ENCODE measurements around the gene SYF2.

Gene SYF2

DNA sequence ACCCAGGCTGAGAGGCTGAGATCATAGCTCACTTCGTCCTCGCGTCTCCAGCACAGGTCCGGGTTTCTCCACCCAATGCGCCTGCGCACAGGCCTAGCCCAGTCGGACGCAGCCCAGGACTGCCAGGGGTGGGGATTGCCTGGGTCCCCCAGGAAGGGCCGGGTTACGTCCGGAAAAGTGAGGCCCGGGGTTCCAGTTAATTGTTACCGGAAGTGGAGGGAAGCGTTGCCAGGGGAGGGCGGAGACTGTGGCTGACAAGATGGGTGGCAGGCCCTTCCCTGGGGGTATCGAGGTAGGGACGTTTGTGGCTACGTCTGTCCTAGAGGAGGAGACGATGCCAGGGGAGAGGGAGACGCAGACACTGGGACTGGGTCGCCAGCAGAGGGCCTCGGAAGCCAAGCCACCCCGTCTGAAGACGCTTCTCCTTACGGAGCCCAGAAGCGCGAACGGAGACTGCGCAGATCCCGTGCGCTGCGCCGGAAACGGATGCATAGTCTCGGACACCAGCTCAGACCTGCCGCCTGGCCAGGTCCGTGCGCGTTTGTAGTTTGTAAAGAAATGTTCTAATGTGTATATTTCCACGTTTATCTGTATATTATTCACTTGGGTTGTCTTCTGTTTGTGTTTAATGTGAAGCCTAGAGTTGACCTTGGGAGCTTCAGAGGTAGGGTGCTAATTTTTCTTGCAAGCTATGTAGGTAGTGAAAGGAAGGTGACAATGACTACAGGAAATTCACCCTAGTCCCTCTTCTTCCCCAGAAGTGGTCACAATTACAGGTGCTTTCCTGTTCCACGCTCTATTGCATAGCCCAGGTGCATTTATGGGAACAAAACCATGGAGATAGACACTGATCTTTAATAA, 7.6 kb upstream of the SYF2 start (continued):
- TF ChIP-seq, protein P1, sequence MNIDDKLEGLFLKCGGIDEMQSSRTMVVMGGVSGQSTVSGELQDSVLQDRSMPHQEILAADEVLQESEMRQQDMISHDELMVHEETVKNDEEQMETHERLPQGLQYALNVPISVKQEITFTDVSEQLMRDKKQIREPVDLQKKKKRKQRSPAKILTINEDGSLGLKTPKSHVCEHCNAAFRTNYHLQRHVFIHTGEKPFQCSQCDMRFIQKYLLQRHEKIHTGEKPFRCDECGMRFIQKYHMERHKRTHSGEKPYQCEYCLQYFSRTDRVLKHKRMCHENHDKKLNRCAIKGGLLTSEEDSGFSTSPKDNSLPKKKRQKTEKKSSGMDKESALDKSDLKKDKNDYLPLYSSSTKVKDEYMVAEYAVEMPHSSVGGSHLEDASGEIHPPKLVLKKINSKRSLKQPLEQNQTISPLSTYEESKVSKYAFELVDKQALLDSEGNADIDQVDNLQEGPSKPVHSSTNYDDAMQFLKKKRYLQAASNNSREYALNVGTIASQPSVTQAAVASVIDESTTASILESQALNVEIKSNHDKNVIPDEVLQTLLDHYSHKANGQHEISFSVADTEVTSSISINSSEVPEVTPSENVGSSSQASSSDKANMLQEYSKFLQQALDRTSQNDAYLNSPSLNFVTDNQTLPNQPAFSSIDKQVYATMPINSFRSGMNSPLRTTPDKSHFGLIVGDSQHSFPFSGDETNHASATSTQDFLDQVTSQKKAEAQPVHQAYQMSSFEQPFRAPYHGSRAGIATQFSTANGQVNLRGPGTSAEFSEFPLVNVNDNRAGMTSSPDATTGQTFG (tag by site-specific recombination; IDR thresholded peaks at IDR 0.05; ENCODE audit: borderline replicate concordance) = no peak
- TF ChIP-seq KLF1 (tag by site-specific recombination; IDR thresholded peaks at IDR 0.05) (peak; percentile 89), FEZF1 (tag by site-specific recombination; IDR thresholded peaks at IDR 0.05) (no peak), ZNF16 (tag by site-specific recombination; IDR thresholded peaks at IDR 0.05; ENCODE audit: low read depth) (0 out of 2 replicates have a peak, but pooled peaks have one; percentile 32), ZNF341 (tag by site-specific recombination; IDR thresholded peaks at IDR 0.05; ENCODE audit: low read depth) (peak; percentile 70; the same call in 1 of the 2 replicates), ZNF529 (tag by site-specific recombination; IDR thresholded peaks at IDR 0.05; ENCODE audit: insufficient replicate concordance) (no peak), ZNF146 (tag by site-specific recombination; IDR thresholded peaks at IDR 0.05) (no peak), ZBTB8A (tag by site-specific recombination; IDR thresholded peaks at IDR 0.05) (peak; percentile 68), PRDM1 (tag by site-specific recombination; IDR thresholded peaks at IDR 0.05) (peak; percentile 82), KLF9 (tag by site-specific recombination; IDR thresholded peaks at IDR 0.05; ENCODE audit: low read depth) (0 out of 2 replicates have a peak, but pooled peaks have one; percentile 33), ZNF394 (tag by site-specific recombination; IDR thresholded peaks at IDR 0.05; ENCODE audit: borderline replicate concordance) (peak; percentile 89)
- TF ChIP-seq, protein P2, sequence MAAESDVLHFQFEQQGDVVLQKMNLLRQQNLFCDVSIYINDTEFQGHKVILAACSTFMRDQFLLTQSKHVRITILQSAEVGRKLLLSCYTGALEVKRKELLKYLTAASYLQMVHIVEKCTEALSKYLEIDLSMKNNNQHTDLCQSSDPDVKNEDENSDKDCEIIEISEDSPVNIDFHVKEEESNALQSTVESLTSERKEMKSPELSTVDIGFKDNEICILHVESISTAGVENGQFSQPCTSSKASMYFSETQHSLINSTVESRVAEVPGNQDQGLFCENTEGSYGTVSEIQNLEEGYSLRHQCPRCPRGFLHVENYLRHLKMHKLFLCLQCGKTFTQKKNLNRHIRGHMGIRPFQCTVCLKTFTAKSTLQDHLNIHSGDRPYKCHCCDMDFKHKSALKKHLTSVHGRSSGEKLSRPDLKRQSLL (tag by site-specific recombination; IDR thresholded peaks at IDR 0.05) = no peak
- TF ChIP-seq, protein P3, sequence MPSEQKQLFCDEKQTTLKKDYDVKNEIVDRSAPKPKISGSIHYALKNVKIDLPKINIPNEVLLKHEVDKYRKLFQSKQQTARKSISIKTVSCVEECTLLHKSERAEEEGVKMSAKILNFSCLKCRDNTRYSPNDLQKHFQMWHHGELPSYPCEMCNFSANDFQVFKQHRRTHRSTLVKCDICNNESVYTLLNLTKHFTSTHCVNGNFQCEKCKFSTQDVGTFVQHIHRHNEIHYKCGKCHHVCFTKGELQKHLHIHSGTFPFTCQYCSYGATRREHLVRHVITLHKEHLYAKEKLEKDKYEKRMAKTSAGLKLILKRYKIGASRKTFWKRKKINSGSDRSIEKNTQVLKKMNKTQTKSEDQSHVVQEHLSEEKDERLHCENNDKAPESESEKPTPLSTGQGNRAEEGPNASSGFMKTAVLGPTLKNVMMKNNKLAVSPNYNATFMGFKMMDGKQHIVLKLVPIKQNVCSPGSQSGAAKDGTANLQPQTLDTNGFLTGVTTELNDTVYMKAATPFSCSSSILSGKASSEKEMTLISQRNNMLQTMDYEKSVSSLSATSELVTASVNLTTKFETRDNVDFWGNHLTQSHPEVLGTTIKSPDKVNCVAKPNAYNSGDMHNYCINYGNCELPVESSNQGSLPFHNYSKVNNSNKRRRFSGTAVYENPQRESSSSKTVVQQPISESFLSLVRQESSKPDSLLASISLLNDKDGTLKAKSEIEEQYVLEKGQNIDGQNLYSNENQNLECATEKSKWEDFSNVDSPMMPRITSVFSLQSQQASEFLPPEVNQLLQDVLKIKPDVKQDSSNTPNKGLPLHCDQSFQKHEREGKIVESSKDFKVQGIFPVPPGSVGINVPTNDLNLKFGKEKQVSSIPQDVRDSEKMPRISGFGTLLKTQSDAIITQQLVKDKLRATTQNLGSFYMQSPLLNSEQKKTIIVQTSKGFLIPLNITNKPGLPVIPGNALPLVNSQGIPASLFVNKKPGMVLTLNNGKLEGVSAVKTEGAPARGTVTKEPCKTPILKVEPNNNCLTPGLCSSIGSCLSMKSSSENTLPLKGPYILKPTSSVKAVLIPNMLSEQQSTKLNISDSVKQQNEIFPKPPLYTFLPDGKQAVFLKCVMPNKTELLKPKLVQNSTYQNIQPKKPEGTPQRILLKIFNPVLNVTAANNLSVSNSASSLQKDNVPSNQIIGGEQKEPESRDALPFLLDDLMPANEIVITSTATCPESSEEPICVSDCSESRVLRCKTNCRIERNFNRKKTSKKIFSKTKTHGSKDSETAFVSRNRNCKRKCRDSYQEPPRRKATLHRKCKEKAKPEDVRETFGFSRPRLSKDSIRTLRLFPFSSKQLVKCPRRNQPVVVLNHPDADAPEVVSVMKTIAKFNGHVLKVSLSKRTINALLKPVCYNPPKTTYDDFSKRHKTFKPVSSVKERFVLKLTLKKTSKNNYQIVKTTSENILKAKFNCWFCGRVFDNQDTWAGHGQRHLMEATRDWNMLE (tag by site-specific recombination; conservative IDR thresholded peaks at IDR 0.05; ENCODE audit: low read depth) = peak; percentile 41
- TF ChIP-seq, protein P4, sequence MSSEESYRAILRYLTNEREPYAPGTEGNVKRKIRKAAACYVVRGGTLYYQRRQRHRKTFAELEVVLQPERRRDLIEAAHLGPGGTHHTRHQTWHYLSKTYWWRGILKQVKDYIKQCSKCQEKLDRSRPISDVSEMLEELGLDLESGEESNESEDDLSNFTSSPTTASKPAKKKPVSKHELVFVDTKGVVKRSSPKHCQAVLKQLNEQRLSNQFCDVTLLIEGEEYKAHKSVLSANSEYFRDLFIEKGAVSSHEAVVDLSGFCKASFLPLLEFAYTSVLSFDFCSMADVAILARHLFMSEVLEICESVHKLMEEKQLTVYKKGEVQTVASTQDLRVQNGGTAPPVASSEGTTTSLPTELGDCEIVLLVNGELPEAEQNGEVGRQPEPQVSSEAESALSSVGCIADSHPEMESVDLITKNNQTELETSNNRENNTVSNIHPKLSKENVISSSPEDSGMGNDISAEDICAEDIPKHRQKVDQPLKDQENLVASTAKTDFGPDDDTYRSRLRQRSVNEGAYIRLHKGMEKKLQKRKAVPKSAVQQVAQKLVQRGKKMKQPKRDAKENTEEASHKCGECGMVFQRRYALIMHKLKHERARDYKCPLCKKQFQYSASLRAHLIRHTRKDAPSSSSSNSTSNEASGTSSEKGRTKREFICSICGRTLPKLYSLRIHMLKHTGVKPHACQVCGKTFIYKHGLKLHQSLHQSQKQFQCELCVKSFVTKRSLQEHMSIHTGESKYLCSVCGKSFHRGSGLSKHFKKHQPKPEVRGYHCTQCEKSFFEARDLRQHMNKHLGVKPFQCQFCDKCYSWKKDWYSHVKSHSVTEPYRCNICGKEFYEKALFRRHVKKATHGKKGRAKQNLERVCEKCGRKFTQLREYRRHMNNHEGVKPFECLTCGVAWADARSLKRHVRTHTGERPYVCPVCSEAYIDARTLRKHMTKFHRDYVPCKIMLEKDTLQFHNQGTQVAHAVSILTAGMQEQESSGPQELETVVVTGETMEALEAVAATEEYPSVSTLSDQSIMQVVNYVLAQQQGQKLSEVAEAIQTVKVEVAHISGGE (tag by site-specific recombination; conservative IDR thresholded peaks at IDR 0.05; ENCODE audit: low read depth) = peak; percentile 97
- TF ChIP-seq, protein P5, sequence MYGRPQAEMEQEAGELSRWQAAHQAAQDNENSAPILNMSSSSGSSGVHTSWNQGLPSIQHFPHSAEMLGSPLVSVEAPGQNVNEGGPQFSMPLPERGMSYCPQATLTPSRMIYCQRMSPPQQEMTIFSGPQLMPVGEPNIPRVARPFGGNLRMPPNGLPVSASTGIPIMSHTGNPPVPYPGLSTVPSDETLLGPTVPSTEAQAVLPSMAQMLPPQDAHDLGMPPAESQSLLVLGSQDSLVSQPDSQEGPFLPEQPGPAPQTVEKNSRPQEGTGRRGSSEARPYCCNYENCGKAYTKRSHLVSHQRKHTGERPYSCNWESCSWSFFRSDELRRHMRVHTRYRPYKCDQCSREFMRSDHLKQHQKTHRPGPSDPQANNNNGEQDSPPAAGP (tag by site-specific recombination; IDR thresholded peaks at IDR 0.05) = peak; percentile 83
- TF ChIP-seq, protein P6, sequence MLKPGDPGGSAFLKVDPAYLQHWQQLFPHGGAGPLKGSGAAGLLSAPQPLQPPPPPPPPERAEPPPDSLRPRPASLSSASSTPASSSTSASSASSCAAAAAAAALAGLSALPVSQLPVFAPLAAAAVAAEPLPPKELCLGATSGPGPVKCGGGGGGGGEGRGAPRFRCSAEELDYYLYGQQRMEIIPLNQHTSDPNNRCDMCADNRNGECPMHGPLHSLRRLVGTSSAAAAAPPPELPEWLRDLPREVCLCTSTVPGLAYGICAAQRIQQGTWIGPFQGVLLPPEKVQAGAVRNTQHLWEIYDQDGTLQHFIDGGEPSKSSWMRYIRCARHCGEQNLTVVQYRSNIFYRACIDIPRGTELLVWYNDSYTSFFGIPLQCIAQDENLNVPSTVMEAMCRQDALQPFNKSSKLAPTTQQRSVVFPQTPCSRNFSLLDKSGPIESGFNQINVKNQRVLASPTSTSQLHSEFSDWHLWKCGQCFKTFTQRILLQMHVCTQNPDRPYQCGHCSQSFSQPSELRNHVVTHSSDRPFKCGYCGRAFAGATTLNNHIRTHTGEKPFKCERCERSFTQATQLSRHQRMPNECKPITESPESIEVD (tag by site-specific recombination; IDR thresholded peaks at IDR 0.05) = no peak
- TF ChIP-seq, protein P7, sequence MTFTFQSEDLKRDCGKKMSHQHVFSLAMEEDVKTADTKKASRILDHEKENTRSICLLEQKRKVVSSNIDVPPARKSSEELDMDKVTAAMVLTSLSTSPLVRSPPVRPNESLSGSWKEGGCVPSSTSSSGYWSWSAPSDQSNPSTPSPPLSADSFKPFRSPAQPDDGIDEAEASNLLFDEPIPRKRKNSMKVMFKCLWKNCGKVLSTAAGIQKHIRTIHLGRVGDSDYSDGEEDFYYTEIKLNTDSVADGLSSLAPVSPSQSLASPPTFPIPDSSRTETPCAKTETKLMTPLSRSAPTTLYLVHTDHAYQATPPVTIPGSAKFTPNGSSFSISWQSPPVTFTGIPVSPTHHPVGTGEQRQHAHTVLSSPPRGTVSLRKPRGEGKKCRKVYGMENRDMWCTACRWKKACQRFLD (tag by site-specific recombination; IDR thresholded peaks at IDR 0.05) = no peak

Data from HEK293 (cell line).